MCF 10A (cell line): ENCODE measurements around the gene MLLT6. TPM values are rescaled to one million over a fixed set of nuclear protein-coding genes. Genes with fewer than 3 reads are reported as not detected.
A peak's percentile ranks its signal among the peaks of the same experiment; 100 is the strongest.

Source experiments
- BruUV-seq: library from RNA; stranded (reverse); fragments of 400-500 nt; replicated peaks from 2 replicates; lab custom pipeline; 2021; lab: Mats Ljungman, UMichigan
- CTCF ChIA-PET: fragments of 300-600 bp; sonication (Branson Sonifier 250); formaldehyde crosslinking; extraction: SDS; loops from one replicate; lab custom pipeline; 2021; ENCODE audit warnings: antibody characterized with exemption, inconsistent platforms; lab: Yijun Ruan, JAX
- POLR2A ChIA-PET: fragments of 300-600, 350-650 bp; sonication (Branson Sonifier 250); formaldehyde crosslinking; extraction: SDS; loops from one replicate; lab custom pipeline; 2020; ENCODE audit warnings: antibody characterized with exemption, inconsistent platforms; lab: Yijun Ruan, JAX
- DNase-seq: peaks from one replicate; pipeline ENCODE4 v3.0.0-alpha.2; 2018; ENCODE audit not compliant: unreplicated experiment
- H3K27ac Mint-ChIP-seq: one replicate; pipeline ENCODE4 v1.8.0; 2022; ENCODE audit warnings: mild to moderate bottlenecking, low read depth, mixed read lengths; ENCODE audit not compliant: unreplicated experiment
- H3K27me3 Mint-ChIP-seq: one replicate; pipeline ENCODE4 v1.8.0; 2022; ENCODE audit warnings: mixed read lengths; ENCODE audit not compliant: insufficient read depth, unreplicated experiment
- H3K36me3 Mint-ChIP-seq: one replicate; pipeline ENCODE4 v1.8.0; 2022; ENCODE audit warnings: mild to moderate bottlenecking, moderate library complexity, mixed read lengths; ENCODE audit not compliant: insufficient read depth, unreplicated experiment
- H3K4me1 Mint-ChIP-seq: one replicate; pipeline ENCODE4 v1.8.0; 2022; ENCODE audit warnings: mixed read lengths; ENCODE audit not compliant: insufficient read depth, unreplicated experiment
- H3K4me3 Mint-ChIP-seq: one replicate; pipeline ENCODE4 v1.8.0; 2022; ENCODE audit warnings: mild to moderate bottlenecking, moderate library complexity, mixed read lengths; ENCODE audit not compliant: unreplicated experiment
- H3K9me3 Mint-ChIP-seq: one replicate; pipeline ENCODE4 v1.8.0; 2022; ENCODE audit warnings: mixed read lengths; ENCODE audit not compliant: unreplicated experiment
- intact Hi-C: fragments of 100-400 bp; cut with micrococcal nuclease; formaldehyde crosslinking; loops from 2 replicates; pipeline ENCODE4 v1.14.1; 2022
- total RNA-seq: library from RNA; stranded (reverse); gene quantifications from 2 replicates; pipeline ENCODE4 v1.2.3, GENCODE V29; 2022
- TF ChIP-seq, protein P1 (sequence below): fragments of 200-600 bp; IDR thresholded peaks from one replicate; pipeline ENCODE4 v1.8.0; 2022; ENCODE audit warnings: antibody characterized with exemption, mild to moderate bottlenecking; ENCODE audit not compliant: unreplicated experiment

The MLLT6 gene
- total RNA-seq, 1 experiment from 2014 or later = 65.3 TPM

DNA sequence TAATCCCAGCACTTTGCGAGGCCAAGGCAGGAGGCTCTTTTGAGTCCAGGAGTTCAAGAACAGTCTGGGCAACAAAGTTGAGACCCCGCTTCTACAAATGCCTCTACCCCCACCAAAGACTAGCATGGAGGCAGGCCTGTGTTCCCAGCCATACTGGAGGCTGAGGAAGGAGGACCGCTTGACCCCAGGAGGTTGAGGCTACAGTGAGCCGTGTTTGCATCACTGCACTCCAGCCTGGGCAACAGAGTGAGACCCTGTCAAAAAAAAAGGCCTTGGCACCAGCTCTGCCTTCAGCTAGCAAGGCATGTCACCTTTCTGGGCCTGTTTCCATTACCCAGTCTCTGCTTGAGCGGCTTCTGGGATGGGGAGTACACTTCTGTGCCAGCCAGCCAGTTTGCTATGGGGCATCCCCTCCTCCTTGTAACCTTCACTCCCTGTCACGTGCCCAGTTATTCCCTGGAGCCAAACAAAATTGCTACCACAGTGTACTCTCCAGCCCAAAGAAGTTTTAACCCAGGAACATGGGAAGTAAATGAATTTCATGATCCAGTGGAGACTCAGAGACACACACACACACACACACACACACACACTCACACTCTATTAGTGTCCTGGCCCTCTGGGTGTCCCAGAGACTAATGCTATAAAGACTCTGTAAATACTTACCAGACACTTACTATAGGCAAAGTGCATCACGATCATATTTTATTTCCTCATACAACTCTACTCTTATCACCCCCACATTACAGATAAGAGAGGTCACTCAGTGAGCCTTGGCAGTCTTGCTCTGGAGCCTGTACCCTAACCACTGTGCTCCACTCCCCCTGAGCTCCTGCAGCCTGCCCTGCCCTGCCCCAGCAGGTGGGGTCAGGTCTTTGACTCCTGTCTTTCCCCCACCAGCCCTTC is 27.6 kb downstream of the MLLT6 start:
- TF ChIP-seq, protein P1, sequence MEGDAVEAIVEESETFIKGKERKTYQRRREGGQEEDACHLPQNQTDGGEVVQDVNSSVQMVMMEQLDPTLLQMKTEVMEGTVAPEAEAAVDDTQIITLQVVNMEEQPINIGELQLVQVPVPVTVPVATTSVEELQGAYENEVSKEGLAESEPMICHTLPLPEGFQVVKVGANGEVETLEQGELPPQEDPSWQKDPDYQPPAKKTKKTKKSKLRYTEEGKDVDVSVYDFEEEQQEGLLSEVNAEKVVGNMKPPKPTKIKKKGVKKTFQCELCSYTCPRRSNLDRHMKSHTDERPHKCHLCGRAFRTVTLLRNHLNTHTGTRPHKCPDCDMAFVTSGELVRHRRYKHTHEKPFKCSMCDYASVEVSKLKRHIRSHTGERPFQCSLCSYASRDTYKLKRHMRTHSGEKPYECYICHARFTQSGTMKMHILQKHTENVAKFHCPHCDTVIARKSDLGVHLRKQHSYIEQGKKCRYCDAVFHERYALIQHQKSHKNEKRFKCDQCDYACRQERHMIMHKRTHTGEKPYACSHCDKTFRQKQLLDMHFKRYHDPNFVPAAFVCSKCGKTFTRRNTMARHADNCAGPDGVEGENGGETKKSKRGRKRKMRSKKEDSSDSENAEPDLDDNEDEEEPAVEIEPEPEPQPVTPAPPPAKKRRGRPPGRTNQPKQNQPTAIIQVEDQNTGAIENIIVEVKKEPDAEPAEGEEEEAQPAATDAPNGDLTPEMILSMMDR = no peak
- Mint-ChIP-seq H3K4me3 (peak overlapping the region; percentile 87), H3K4me1 (peaks cover 18% of the 10 kb centered on the region), H3K27ac (no peak overlapping the region), H3K36me3 (peaks cover 54% of the 10 kb centered on the region), H3K9me3 (no peaks in the 10 kb centered on the region), H3K27me3 (no peaks in the 10 kb centered on the region)
- POLR2A ChIA-PET = interaction anchor here (1.5 to 3.2 kb wide), 2 partner anchors 18 to 55 kb away, joined by 4 to 46 read pairs; partner anchors contain the start of gene PSMB3
- intact Hi-C loops = no loop called here
- BruUV-seq = no TSS peak
- no peak for DNase-seq
- CTCF ChIA-PET = interaction anchor here (1.5 to 6.0 kb wide), 3 partner anchors 12 to 65 kb away, joined by 5 to 45 read pairs (median 37); no protein-coding TSS in a partner anchor

DNA sequence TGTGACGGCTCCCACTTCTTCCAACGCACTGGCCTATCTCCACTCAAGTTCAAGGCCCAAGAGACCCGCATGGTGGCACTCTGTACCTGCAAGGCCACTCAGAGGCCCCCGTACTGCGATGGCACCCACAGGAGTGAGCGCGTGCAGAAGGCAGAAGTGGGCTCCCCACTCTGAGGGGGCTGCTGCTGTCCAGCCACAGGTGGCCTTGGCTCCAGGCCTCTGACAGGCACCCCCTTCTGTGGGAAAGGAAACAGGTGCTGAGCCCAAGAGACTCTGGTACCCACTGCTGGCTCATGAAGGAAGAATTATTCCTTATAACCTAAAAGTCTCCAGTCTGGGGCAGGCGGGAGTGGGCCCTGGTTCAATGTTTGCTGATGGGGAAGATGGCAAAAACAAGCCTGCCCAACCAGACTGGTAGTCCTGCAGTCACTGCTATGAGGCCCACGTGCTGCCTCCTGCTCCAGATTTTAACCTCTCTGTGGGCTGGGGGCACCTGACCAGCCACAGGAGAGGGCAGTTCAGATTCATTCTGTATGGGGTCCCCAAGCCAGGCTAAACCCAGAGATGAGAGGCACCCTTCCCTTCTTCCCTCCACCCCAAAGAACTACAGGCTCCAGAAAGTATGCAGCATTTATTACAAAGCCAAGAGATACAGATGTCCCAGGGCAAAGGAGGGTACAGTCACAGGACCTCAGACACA is 28.4 kb downstream of the MLLT6 start:
- TF ChIP-seq, protein P1 = no peak
- no peak for DNase-seq
- H3K4me3 Mint-ChIP-seq = no peak overlapping the region
- TSS peak; percentile 13 for BruUV-seq
- no peaks in the 10 kb centered on the region for H3K9me3 Mint-ChIP-seq
- no peaks in the 10 kb centered on the region for H3K27me3 Mint-ChIP-seq
- intact Hi-C loops = no loop called here
- POLR2A ChIA-PET = interaction anchor here (0.6 to 1.5 kb wide), 2 partner anchors 16 to 56 kb away, joined by 3 to 4 read pairs; no protein-coding TSS in a partner anchor
- peaks cover 18% of the 10 kb centered on the region for H3K4me1 Mint-ChIP-seq
- CTCF ChIA-PET = interaction anchor here (1.7 to 6.0 kb wide), 3 partner anchors 11 to 57 kb away, joined by 4 to 45 read pairs (median 37); no protein-coding TSS in a partner anchor
- H3K36me3 Mint-ChIP-seq = peaks cover 56% of the 10 kb centered on the region
- H3K27ac Mint-ChIP-seq = no peak overlapping the region

DNA sequence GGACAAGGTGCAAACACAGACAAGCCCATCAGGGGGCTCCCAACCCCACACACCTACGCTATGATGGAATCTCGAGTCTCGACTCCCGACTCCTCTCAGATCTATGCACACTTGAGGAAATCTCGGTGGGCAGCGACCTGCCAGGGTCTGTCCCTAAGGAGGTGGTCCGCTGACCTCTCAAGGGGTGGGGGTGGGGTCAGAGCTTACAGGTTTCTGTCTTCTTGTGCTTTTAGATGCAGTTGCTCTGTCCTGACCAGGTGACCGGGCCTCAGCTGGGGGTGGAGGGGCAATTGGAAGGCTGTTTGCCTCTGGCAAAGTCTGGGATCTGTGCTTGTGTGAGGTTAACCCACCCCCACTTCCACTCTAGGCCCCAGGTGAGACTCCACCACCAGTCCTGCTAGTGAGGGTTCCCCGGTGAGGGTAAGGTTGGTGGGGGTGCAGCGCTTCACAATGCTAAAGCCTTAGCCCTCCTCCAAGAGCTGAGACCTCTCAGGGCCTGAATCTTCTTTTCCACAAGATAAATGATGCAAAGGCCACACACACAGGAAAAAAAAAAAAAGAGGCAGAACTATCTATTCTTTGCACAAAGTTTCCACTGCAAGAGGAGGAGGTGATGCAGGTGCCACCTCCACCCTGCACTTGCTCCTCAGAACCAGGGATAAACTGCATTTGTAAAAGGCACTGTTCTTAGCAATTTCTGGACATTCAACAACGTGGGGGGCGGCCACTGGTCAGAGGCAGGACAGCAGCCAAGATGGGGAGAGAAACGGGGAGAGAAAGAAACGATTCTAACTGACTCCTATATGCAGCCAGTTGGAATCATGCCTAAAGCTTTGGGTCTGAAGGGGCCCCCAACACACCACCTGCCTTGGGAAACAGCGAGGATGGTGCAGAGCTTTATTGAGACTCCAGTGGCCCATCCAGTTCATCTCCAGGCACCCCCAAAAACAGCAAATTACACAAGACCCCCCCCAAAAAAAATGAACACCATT is 29.2 kb downstream of the MLLT6 start:
- H3K4me1 Mint-ChIP-seq = peaks cover 18% of the 10 kb centered on the region
- TF ChIP-seq, protein P1 = no peak
- peaks cover 63% of the 10 kb centered on the region for H3K36me3 Mint-ChIP-seq
- no peak overlapping the region for H3K4me3 Mint-ChIP-seq
- ChIA-PET POLR2A (interaction anchor here (0.6 to 1.5 kb wide), 3 partner anchors 15 to 57 kb away, joined by 3 to 4 read pairs (median 3); no protein-coding TSS in a partner anchor), CTCF (interaction anchor here (0.6 to 6.0 kb wide), 13 partner anchors 11 to 348 kb away, joined by 3 to 45 read pairs (median 4); no protein-coding TSS in a partner anchor)
- no peaks in the 10 kb centered on the region for H3K9me3 Mint-ChIP-seq
- H3K27ac Mint-ChIP-seq = peak overlapping the region; percentile 31
- no peaks in the 10 kb centered on the region for H3K27me3 Mint-ChIP-seq
- intact Hi-C loops = no loop called here
- DNase-seq = no peak
- BruUV-seq = no TSS peak
